CD14-positive monocyte (primary cell): ENCODE measurements around the gene GNG8. TPM values are rescaled to one million over a fixed set of nuclear protein-coding genes. Genes with fewer than 3 reads are reported as not detected.

Experiments used
- DNase-seq, 3 donors: peaks; one replicate each; pipeline ENCODE4 v3.0.0-alpha.2; 2011 to 2022
- H2AFZ ChIP-seq: 2 replicates; pipeline ENCODE4 v1.6.0; 2012; ENCODE audit warnings: mild to moderate bottlenecking, low read depth, low read length, inconsistent platforms; ENCODE audit not compliant: insufficient read depth, poor library complexity, severe bottlenecking
- H3K27ac ChIP-seq, 2 donors: 1 replicate in 1 of 2; 2 replicates in 1 of 2; pipeline ENCODE4 v1.5.1; 2012 to 2013; ENCODE audit warnings: low read length in 2 of 2, control low read depth in 1 of 2, inconsistent platforms in 1 of 2, low read depth in 1 of 2, mild to moderate bottlenecking in 1 of 2
- H3K27me3 ChIP-seq, 2 donors: one replicate each; pipeline versions ENCODE4 v1.6.0 to v1.6.1; 2011 to 2013; ENCODE audit warnings: low read length in 2 of 2; ENCODE audit not compliant: control insufficient read depth in 2 of 2, insufficient read depth in 2 of 2
- H3K36me3 ChIP-seq, 2 donors: replicated peaks in 1 of 2; 1 replicate in 1 of 2; 2 replicates in 1 of 2; pipeline versions ENCODE4 v1.5.1 to v1.6.1; 2012 to 2013; ENCODE audit warnings: low read length in 2 of 2, control low read depth in 1 of 2, inconsistent platforms in 1 of 2, mild to moderate bottlenecking in 1 of 2; ENCODE audit not compliant: insufficient read depth in 2 of 2, control insufficient read depth in 1 of 2
- H3K4me1 ChIP-seq, 2 donors: 1 replicate in 1 of 2; 2 replicates in 1 of 2; pipeline versions ENCODE4 v1.5.1 to v1.6.1; 2012 to 2013; ENCODE audit warnings: low read length in 2 of 2, control low read depth in 1 of 2, inconsistent platforms in 1 of 2, mild to moderate bottlenecking in 1 of 2, moderate library complexity in 1 of 2; ENCODE audit not compliant: insufficient read depth in 2 of 2, control insufficient read depth in 1 of 2
- H3K4me2 ChIP-seq: replicated peaks from 2 replicates; pipeline ENCODE3; 2012; ENCODE audit warnings: low read length, moderate library complexity, mild to moderate bottlenecking; ENCODE audit not compliant: poor library complexity, severe bottlenecking; ENCODE audit errors: extremely low read depth
- H3K4me3 ChIP-seq, 3 experiments: fragments of 200-600 bp in 1 of 3; sonication (generic) in 1 of 3; replicated peaks in 1 of 3; 1 replicate in 2 of 3; 2 replicates in 1 of 3; pipeline ENCODE4 v1.5.1; 2011 to 2013; ENCODE audit warnings: low read length in 3 of 3, mild to moderate bottlenecking in 3 of 3, control low read depth in 2 of 3, low read depth in 2 of 3, inconsistent platforms in 1 of 3, moderate library complexity in 1 of 3
- H3K79me2 ChIP-seq: 2 replicates; pipeline ENCODE4 v1.6.0; 2012; ENCODE audit warnings: mild to moderate bottlenecking, control low read depth, inconsistent platforms, low read length, moderate library complexity; ENCODE audit not compliant: insufficient read depth
- H3K9ac ChIP-seq: 2 replicates; pipeline ENCODE4 v1.6.0; 2017; ENCODE audit warnings: low read length, mild to moderate bottlenecking; ENCODE audit not compliant: insufficient read depth, poor library complexity, severe bottlenecking
- H3K9me3 ChIP-seq, 2 donors: replicated peaks in 1 of 2; 1 replicate in 1 of 2; 2 replicates in 1 of 2; pipeline versions ENCODE4 v1.5.1 to v1.6.1; 2012 to 2013; ENCODE audit warnings: low read length in 2 of 2, control low read depth in 1 of 2; ENCODE audit not compliant: control insufficient read depth in 1 of 2, insufficient read depth in 1 of 2
- H4K20me1 ChIP-seq: 2 replicates; pipeline ENCODE4 v1.6.0; 2012; ENCODE audit warnings: mild to moderate bottlenecking, low read length, control low read depth, moderate library complexity; ENCODE audit not compliant: insufficient read depth
- H3K27ac Mint-ChIP-seq, 7 donors: one replicate each; pipeline ENCODE4 v1.8.0; 2020; ENCODE audit warnings: mild to moderate bottlenecking in 7 of 7, mixed read lengths in 7 of 7, moderate library complexity in 6 of 7, inconsistent platforms in 2 of 7
- H3K27me3 Mint-ChIP-seq, 3 donors: one replicate each; pipeline ENCODE4 v1.8.0; 2021 to 2022; ENCODE audit warnings: low read depth in 3 of 3, mild to moderate bottlenecking in 3 of 3, mixed read lengths in 3 of 3, moderate library complexity in 3 of 3, inconsistent platforms in 1 of 3
- H3K36me3 Mint-ChIP-seq, 2 donors: one replicate each; pipeline ENCODE4 v1.8.0; 2020; ENCODE audit warnings: mixed read lengths in 2 of 2, inconsistent platforms in 1 of 2, mild to moderate bottlenecking in 1 of 2
- H3K4me1 Mint-ChIP-seq: one replicate; pipeline ENCODE4 v1.8.0; 2020; ENCODE audit warnings: mild to moderate bottlenecking, mixed read lengths
- H3K4me3 Mint-ChIP-seq, 2 donors: one replicate each; pipeline ENCODE4 v1.8.0; 2020; ENCODE audit warnings: mild to moderate bottlenecking in 2 of 2, mixed read lengths in 2 of 2, moderate library complexity in 1 of 2
- H3K9me3 Mint-ChIP-seq, 7 donors: one replicate each; pipeline ENCODE4 v1.8.0; 2020 to 2022; ENCODE audit warnings: mixed read lengths in 7 of 7, mild to moderate bottlenecking in 6 of 7, moderate library complexity in 6 of 7, inconsistent platforms in 2 of 7
- CTCF ChIP-seq: fragments of 200-600 bp; IDR thresholded peaks from one replicate; pipeline ENCODE4 v1.8.0; 2022; ENCODE audit warnings: antibody characterized with exemption, mild to moderate bottlenecking
- WGBS: methylation state at CpG from one replicate; pipeline ENCODE4 v1.1.5; 2013; ENCODE audit warnings: missing lambda C conversion rate; ENCODE audit not compliant: insufficient coverage; 5-methylcytosine and 5-hydroxymethylcytosine counted together
- intact Hi-C, 2 donors: fragments of 100-400 bp; cut with micrococcal nuclease; formaldehyde crosslinking; loops; one replicate each; pipeline versions ENCODE4 v1.15.0 to v1.15.1; 2023
- polyA plus RNA-seq, 3 donors: library from polyadenylated mRNA; depleted of rRNA in 1 of 3; unstranded in 2 of 3; stranded (reverse) in 1 of 3; fragments of 300-500 nt in 2 of 3; fragments of >200 nt in 1 of 3; fragmentation: Illumina TruSeq in 2 of 3; gene quantifications; 1 replicate in 2 of 3; 2 replicates in 1 of 3; pipeline ENCODE4 v1.2.3, GENCODE V29; 2012 to 2021

GNG8 gene
- polyA plus RNA-seq, 3 donors, result not detected

- H3K79me2 ChIP-seq, result no peaks in the 10 kb centered on the region
- DNase-seq, result no peak
- no peak overlapping the region for H3K27ac ChIP-seq
- H3K27ac Mint-ChIP-seq, result peak overlapping the region in 1 of 7 donors; percentile 1
- H3K9me3 ChIP-seq, result no peaks in the 10 kb centered on the region
- peaks cover 28 to 30% of the 10 kb centered on the region in 2 donors for H3K36me3 Mint-ChIP-seq
- H3K27me3 Mint-ChIP-seq, result peaks cover 1 to 8% (median 7%) of the 10 kb centered on the region in 3 donors
- intact Hi-C loops, result loop anchor here (10.0 kb wide), 1 partner anchor 266 kb away; no protein-coding TSS in a partner anchor
- H3K4me1 Mint-ChIP-seq, result no peaks in the 10 kb centered on the region
- peaks cover 23 to 31% of the 10 kb centered on the region in 2 donors for H3K36me3 ChIP-seq
- no peak overlapping the region for H3K9ac ChIP-seq
- H3K4me3 ChIP-seq, result no peak overlapping the region
- H3K27me3 ChIP-seq, result no peaks in the 10 kb centered on the region
- no peaks in the 10 kb centered on the region for H4K20me1 ChIP-seq
- no peaks in the 10 kb centered on the region for H3K9me3 Mint-ChIP-seq
- TF ChIP-seq CTCF, result no peak
- no peak overlapping the region for H2AFZ ChIP-seq
- no peak overlapping the region for H3K4me3 Mint-ChIP-seq
- H3K4me1 ChIP-seq, result no peaks in the 10 kb centered on the region
- no peak overlapping the region for H3K4me2 ChIP-seq
These were observed 34.8 kb upstream of the GNG8 start for GRCh38 chr19:46670813-46671212.

DNA sequence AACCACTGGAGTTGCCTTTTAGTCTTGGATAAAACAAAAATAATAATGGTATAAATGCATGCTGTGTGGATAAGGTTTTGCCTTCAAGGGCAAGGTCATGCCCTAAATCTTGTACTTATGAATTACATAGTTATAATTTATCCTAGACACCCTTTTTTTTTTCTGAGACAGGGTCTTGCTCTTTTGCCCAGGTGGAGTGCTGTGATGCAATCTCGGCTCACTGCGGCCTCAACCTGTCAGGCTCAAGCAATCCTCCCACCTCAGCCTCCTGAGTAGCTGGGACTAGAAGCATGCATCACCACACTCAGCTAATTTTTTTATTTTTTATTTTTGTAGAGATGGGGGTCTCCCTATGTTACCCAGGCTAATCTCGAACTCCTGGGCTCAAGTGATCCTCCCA, 32.7 kb upstream of the GNG8 start:
- Histone ChIP-seq H3K4me3 (no peak overlapping the region), H3K9me3 (no peaks in the 10 kb centered on the region), H3K79me2 (no peaks in the 10 kb centered on the region), H3K9ac (no peak overlapping the region), H3K36me3 (peaks cover 6 to 10% of the 10 kb centered on the region in 2 donors), H4K20me1 (no peaks in the 10 kb centered on the region), H3K4me2 (no peak overlapping the region), H2AFZ (no peak overlapping the region), H3K27me3 (no peaks in the 10 kb centered on the region), H3K4me1 (no peaks in the 10 kb centered on the region), H3K27ac (no peak overlapping the region)
- no peak for TF ChIP-seq CTCF
- WGBS, result no CpG with 5 or more reads among the region's 3 CpGs
- intact Hi-C loops, result loop anchor here in 1 of 2 donors (10.0 kb wide), 1 partner anchor 144 kb away; no protein-coding TSS in a partner anchor
- Mint-ChIP-seq H3K4me1 (no peaks in the 10 kb centered on the region), H3K36me3 (peaks cover 9% of the 10 kb centered on the region in 2 donors), H3K4me3 (no peak overlapping the region), H3K27me3 (peaks cover 6 to 8% (median 7%) of the 10 kb centered on the region in 3 donors), H3K27ac (no peak overlapping the region), H3K9me3 (no peaks in the 10 kb centered on the region)
- no peak for DNase-seq
